ENCODE measurements around the gene DNAJC6.

Gene DNAJC6

DNA sequence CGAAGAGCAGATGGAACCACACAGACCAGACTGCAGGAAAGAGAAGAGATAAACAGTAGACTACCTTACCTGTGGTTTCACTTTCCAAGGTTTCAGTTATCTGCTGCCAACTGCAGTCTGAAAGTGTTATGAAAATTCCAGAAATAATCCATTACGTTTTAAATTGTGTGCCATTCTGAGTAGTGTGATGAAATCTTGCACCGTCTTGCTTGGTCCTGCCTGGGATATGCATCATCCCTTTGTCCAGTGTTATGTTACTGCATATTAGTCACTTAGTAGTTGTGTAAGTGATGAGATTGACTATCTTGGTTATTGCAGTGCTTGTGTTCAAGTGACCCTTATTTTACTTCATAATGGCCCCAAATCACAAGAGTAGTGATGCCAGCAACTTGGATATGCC is 33.9 kb downstream of the DNAJC6 start:
- H3K27ac ChIP-seq, result no peak overlapping the region
- H3K9me3 ChIP-seq, result no peaks in the 10 kb centered on the region
- TF ChIP-seq, protein P1, sequence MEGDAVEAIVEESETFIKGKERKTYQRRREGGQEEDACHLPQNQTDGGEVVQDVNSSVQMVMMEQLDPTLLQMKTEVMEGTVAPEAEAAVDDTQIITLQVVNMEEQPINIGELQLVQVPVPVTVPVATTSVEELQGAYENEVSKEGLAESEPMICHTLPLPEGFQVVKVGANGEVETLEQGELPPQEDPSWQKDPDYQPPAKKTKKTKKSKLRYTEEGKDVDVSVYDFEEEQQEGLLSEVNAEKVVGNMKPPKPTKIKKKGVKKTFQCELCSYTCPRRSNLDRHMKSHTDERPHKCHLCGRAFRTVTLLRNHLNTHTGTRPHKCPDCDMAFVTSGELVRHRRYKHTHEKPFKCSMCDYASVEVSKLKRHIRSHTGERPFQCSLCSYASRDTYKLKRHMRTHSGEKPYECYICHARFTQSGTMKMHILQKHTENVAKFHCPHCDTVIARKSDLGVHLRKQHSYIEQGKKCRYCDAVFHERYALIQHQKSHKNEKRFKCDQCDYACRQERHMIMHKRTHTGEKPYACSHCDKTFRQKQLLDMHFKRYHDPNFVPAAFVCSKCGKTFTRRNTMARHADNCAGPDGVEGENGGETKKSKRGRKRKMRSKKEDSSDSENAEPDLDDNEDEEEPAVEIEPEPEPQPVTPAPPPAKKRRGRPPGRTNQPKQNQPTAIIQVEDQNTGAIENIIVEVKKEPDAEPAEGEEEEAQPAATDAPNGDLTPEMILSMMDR (IDR thresholded peaks at IDR 0.05), result no peak
- H3K4me1 ChIP-seq (ENCODE audit: control insufficient read depth in 1 of 2, insufficient read depth in 1 of 2, low read depth in 1 of 2, low read length in 1 of 2), result no peaks in the 10 kb centered on the region
- H3K36me3 ChIP-seq, result no peaks in the 10 kb centered on the region
- no peak overlapping the region for H3K4me3 ChIP-seq (ENCODE audit: low read depth in 1 of 2, low read length in 1 of 2)
- H3K27me3 ChIP-seq, result no peaks in the 10 kb centered on the region

DNA sequence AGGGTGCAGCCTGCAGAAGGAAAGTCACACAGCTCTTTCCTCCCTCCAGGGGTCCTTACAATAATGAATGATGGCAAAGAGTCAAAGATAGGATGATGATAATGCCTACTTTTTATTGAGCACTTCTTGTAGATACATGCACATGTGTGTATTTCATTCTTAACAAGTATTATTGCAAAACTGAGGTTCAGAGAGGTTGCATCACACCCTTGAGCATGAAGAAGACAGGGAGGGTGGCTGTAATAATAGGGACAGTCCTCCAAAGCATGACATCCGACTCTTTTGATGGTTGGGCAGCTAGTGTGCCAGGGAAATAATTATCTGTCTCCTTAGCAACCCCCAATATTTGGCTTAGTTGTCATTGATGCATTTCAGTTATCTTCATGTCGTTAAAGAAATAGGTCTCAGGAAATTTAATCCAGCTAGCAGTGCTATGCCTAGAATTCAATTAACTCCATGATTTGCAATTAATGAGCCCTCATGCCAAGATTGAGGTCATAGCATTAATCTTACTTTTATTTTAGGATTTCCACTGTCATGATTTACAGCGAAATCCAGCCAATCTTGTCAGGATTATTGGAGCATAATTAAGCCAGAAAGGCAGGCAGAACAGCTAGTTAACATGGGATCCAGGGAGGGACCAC is 35.0 kb downstream of the DNAJC6 start:
- H3K9me3 ChIP-seq, result no peaks in the 10 kb centered on the region
- TF ChIP-seq, protein P1 (IDR thresholded peaks at IDR 0.05), result no peak
- H3K36me3 ChIP-seq, result no peaks in the 10 kb centered on the region
- no peak overlapping the region for H3K4me3 ChIP-seq (ENCODE audit: low read depth in 1 of 2, low read length in 1 of 2)
- H3K27ac ChIP-seq, result no peak overlapping the region
- no peaks in the 10 kb centered on the region for H3K4me1 ChIP-seq (ENCODE audit: control insufficient read depth in 1 of 2, insufficient read depth in 1 of 2, low read depth in 1 of 2, low read length in 1 of 2)
- H3K27me3 ChIP-seq, result no peaks in the 10 kb centered on the region

- Histone ChIP-seq H3K36me3 (no peaks in the 10 kb centered on the region), H3K4me3 (ENCODE audit: low read depth in 1 of 2, low read length in 1 of 2) (no peak overlapping the region)
Measured at GRCh38 chr1:65346190-65346589, 36.8 kb downstream of the DNAJC6 start.

GRCh38 chr1:65355031-65355712 is 45.8 kb downstream of the DNAJC6 start:
- no peaks in the 10 kb centered on the region for H3K4me1 ChIP-seq (ENCODE audit: control insufficient read depth in 1 of 2, insufficient read depth in 1 of 2, low read depth in 1 of 2, low read length in 1 of 2)
- H3K4me3 ChIP-seq (ENCODE audit: low read depth in 1 of 2, low read length in 1 of 2), result no peak overlapping the region
- H3K9me3 ChIP-seq, result no peaks in the 10 kb centered on the region
- TF ChIP-seq, protein P1 (IDR thresholded peaks at IDR 0.05), result no peak
- H3K27ac ChIP-seq, result no peak overlapping the region
- H3K27me3 ChIP-seq, result no peaks in the 10 kb centered on the region
- no peaks in the 10 kb centered on the region for H3K36me3 ChIP-seq

More at GRCh38 chr1:65346190-65346589, 36.8 kb downstream of the DNAJC6 start:
- Histone ChIP-seq H3K4me1 (ENCODE audit: control insufficient read depth in 1 of 2, insufficient read depth in 1 of 2, low read depth in 1 of 2, low read length in 1 of 2) (no peaks in the 10 kb centered on the region), H3K9me3 (no peaks in the 10 kb centered on the region), H3K27me3 (no peaks in the 10 kb centered on the region), H3K27ac (no peak overlapping the region)
- TF ChIP-seq, protein P1 (IDR thresholded peaks at IDR 0.05), result no peak

GRCh38 chr1:65357291-65357960 is 48.1 kb downstream of the DNAJC6 start:
- TF ChIP-seq, protein P1 (IDR thresholded peaks at IDR 0.05), result no peak
- no peaks in the 10 kb centered on the region for H3K4me1 ChIP-seq (ENCODE audit: control insufficient read depth in 1 of 2, insufficient read depth in 1 of 2, low read depth in 1 of 2, low read length in 1 of 2)
- no peak overlapping the region for H3K4me3 ChIP-seq (ENCODE audit: low read depth in 1 of 2, low read length in 1 of 2)
- H3K9me3 ChIP-seq, result no peaks in the 10 kb centered on the region
- no peaks in the 10 kb centered on the region for H3K36me3 ChIP-seq
- H3K27me3 ChIP-seq, result no peaks in the 10 kb centered on the region
- no peak overlapping the region for H3K27ac ChIP-seq
